GM04503 (cell line): ENCODE measurements around the gene NABP2.
A peak's percentile ranks its signal among the peaks of the same experiment; 100 is the strongest.

ENCODE experiments used
- DNase-seq: peaks from one replicate; pipeline ENCODE4 v3.0.0-alpha.2; 2012; ENCODE audit warnings: low read depth

NABP2 gene

GRCh38 chr12:56213878-56214277, 10.3 kb upstream of the NABP2 start:
- no peak for DNase-seq

GRCh38 chr12:56216461-56216860, 7.7 kb upstream of the NABP2 start:
- DNase-seq, result no peak

GRCh38 chr12:56219840-56220239, 4.3 kb upstream of the NABP2 start:
- DNase-seq, result no peak

GRCh38 chr12:56220611-56221231, 3.4 kb upstream of the NABP2 start:
- DNase-seq, result no peak

GRCh38 chr12:56221232-56221756, 2.8 kb upstream of the NABP2 start:
- peak; percentile 62 for DNase-seq

GRCh38 chr12:56221757-56222530, 2.2 kb upstream of the NABP2 start, which contains the start of gene RNF41:
RNF41 (minus strand) TSS chr12:56221922; CDS start chr12:56214047, 7,875 bp downstream.
- DNase-seq, result peak; percentile 83

- DNase-seq, result no peak
Observed at GRCh38 chr12:56222531-56222895, 1.6 kb upstream of the NABP2 start.

GRCh38 chr12:56223571-56224101, 506 bp upstream of the NABP2 start:
- DNase-seq, result no peak

- DNase-seq, result no peak
Observed at GRCh38 chr12:56224954-56225353, 812 bp downstream of the NABP2 start.

GRCh38 chr12:56229082-56229481, 4.9 kb downstream of the NABP2 start:
- no peak for DNase-seq

- no peak for DNase-seq
Observed at GRCh38 chr12:56229916-56230431, 5.8 kb downstream of the NABP2 start, which contains the start of gene SLC39A5. SLC39A5 (plus strand) TSS chr12:56230051; CDS start chr12:56231275, 1,224 bp downstream.

GRCh38 chr12:56230432-56231183, 6.5 kb downstream of the NABP2 start:
- no peak for DNase-seq

GRCh38 chr12:56231184-56231582, 7.0 kb downstream of the NABP2 start:
- no peak for DNase-seq

- no peak for DNase-seq
Observed at GRCh38 chr12:56234746-56235436, 10.7 kb downstream of the NABP2 start.

- no peak for DNase-seq
Observed at GRCh38 chr12:56236091-56236490, 11.9 kb downstream of the NABP2 start.

- no peak for DNase-seq
Observed at GRCh38 chr12:56236985-56237384, 12.8 kb downstream of the NABP2 start.

GRCh38 chr12:56237552-56237951, 13.4 kb downstream of the NABP2 start:
- no peak for DNase-seq

- no peak for DNase-seq
Observed at GRCh38 chr12:56241424-56242303, 17.5 kb downstream of the NABP2 start.

GRCh38 chr12:56242986-56243385, 18.8 kb downstream of the NABP2 start:
- DNase-seq, result no peak

- no peak for DNase-seq
Observed at GRCh38 chr12:56243731-56244181, 19.6 kb downstream of the NABP2 start.
